K562 (cell line): ENCODE data around the gene PDGFA. TPM values are rescaled to one million over a fixed set of nuclear protein-coding genes. Genes with fewer than 3 reads are reported as not detected.
A peak's percentile ranks its signal among the peaks of the same experiment; 100 is the strongest.

ENCODE experiments used
- ADNP ChIP-seq: fragments of 200-800 bp; sonication (Bioruptor generic); IDR thresholded peaks from 2 replicates; pipeline ENCODE4 v1.6.1; 2016; ENCODE audit warnings: missing genetic modification characterization, missing compliant biosample characterization
- CEBPG ChIP-seq, 3 experiments: fragments of 200-800 bp in 1 of 3; sonication (Bioruptor generic) in 1 of 3; sonication (generic) in 1 of 3; formaldehyde crosslinking in 1 of 3; IDR thresholded peaks in 2 of 3; conservative IDR thresholded peaks in 1 of 3; 2 replicates each; pipeline versions ENCODE4 v1.6.1 to v1.8.0; 2016 to 2022; ENCODE audit warnings: missing compliant biosample characterization in 2 of 3, missing genetic modification characterization in 2 of 3, mild to moderate bottlenecking in 1 of 3, missing genetic modification reagents in 1 of 3
- COPS2 ChIP-seq: fragments of 450-650 bp; conservative IDR thresholded peaks from 2 replicates; pipeline ENCODE4 v1.6.1; 2016; ENCODE audit warnings: mild to moderate bottlenecking, moderate library complexity
- DIDO1 ChIP-seq: fragments of 450-650 bp; IDR thresholded peaks from 2 replicates; pipeline ENCODE4 v1.6.1; 2016; ENCODE audit warnings: low read depth, missing biosample characterization, missing genetic modification characterization
- ELF1 ChIP-seq: fragments of 200-800 bp; sonication (Bioruptor generic); IDR thresholded peaks from 2 replicates; pipeline ENCODE4 v1.6.1; 2016; ENCODE audit warnings: missing genetic modification characterization, missing compliant biosample characterization
- HDAC3 ChIP-seq: fragments of 450-650 bp; IDR thresholded peaks from 2 replicates; pipeline ENCODE4 v1.6.1; 2018; ENCODE audit warnings: borderline replicate concordance, mild to moderate bottlenecking, moderate library complexity; ENCODE audit not compliant: partially characterized antibody
- HNRNPK ChIP-seq: fragments of 200-400 bp; formaldehyde crosslinking; IDR thresholded peaks from one replicate; pipeline ENCODE4 v1.6.1; 2018; ENCODE audit warnings: mild to moderate bottlenecking, low read depth, low read length; ENCODE audit not compliant: poor library complexity, severe bottlenecking
- LCOR ChIP-seq: sonication (generic); formaldehyde crosslinking; IDR thresholded peaks from 2 replicates; pipeline ENCODE4 v1.8.0; 2022; ENCODE audit warnings: mild to moderate bottlenecking, missing genetic modification reagents
- PHB ChIP-seq: fragments of 250-450 bp; sonication (Bioruptor Pico); IDR thresholded peaks from 2 replicates; pipeline ENCODE4 v1.5.0; 2021
- RBFOX2 ChIP-seq: fragments of 200-400 bp; formaldehyde crosslinking; IDR thresholded peaks from 2 replicates; pipeline ENCODE4 v1.6.1; 2017; ENCODE audit warnings: low read depth, mild to moderate bottlenecking, low read length, moderate library complexity
- SIN3A ChIP-seq, 2 experiments: fragments of 150-350 bp in 1 of 2; IDR thresholded peaks; 2 replicates each; pipeline ENCODE4 v1.6.1; 2011 to 2016; ENCODE audit warnings: borderline replicate concordance in 2 of 2, low read depth in 2 of 2, low read length in 2 of 2, mild to moderate bottlenecking in 2 of 2, moderate library complexity in 2 of 2; ENCODE audit not compliant: control insufficient read depth in 1 of 2
- TAF15 ChIP-seq: fragments of 200-400 bp; formaldehyde crosslinking; IDR thresholded peaks from 2 replicates; pipeline ENCODE4 v1.6.1; 2017; ENCODE audit warnings: mild to moderate bottlenecking, low read depth, low read length, moderate library complexity
- VEZF1 ChIP-seq: fragments of 200-800 bp; sonication (Bioruptor generic); IDR thresholded peaks from 2 replicates; pipeline ENCODE4 v1.6.1; 2017; ENCODE audit warnings: missing genetic modification characterization, missing compliant biosample characterization
- ZNF384 ChIP-seq: IDR thresholded peaks from 2 replicates; pipeline ENCODE4 v1.6.1; 2012; ENCODE audit warnings: low read depth, low read length, improper control_type of control experiment
- ZNF431 ChIP-seq: sonication (generic); formaldehyde crosslinking; IDR thresholded peaks from 2 replicates; pipeline ENCODE4 v1.8.0; 2022; ENCODE audit warnings: mild to moderate bottlenecking, missing genetic modification reagents
- ZNF586 ChIP-seq: fragments of 450-650 bp; formaldehyde crosslinking; conservative IDR thresholded peaks from 2 replicates; pipeline ENCODE4 v1.4.0; 2020; ENCODE audit warnings: mild to moderate bottlenecking, moderate library complexity
- ZNF589 ChIP-seq: fragments of 200-800 bp; sonication (Bioruptor generic); IDR thresholded peaks from 2 replicates; pipeline ENCODE4 v1.6.1; 2016; ENCODE audit warnings: low read depth, missing genetic modification characterization, missing compliant biosample characterization
- ZNF717 ChIP-seq: fragments of 250-450 bp; sonication (Bioruptor Pico); IDR thresholded peaks from 2 replicates; pipeline ENCODE4 v1.5.0; 2021
- polyA plus RNA-seq, 8 experiments: library from polyadenylated mRNA; depleted of rRNA in 4 of 8; stranded (reverse) in 5 of 8; unstranded in 3 of 8; fragments of >200 nt; fragmentation: Nextera tagmentation in 2 of 8; fragmentation: Illumina TruSeq in 1 of 8; extraction: Ambion mirVana in 2 of 8; extraction: Trizol in 1 of 8; gene quantifications; 2 replicates each; pipeline versions ENCODE4 v1.2.1 to v1.2.3, GENCODE V29; 2011 to 2014; ENCODE audit warnings: inconsistent platforms in 1 of 8, missing spikeins in 1 of 8
- total RNA-seq, 7 experiments: library from RNA; depleted of rRNA in 6 of 7; stranded (reverse); fragments of >200 nt in 6 of 7; fragmentation: Illumina TruSeq in 2 of 7; extraction: Trizol in 2 of 7; gene quantifications; 2 replicates each; pipeline versions ENCODE4 v1.2.1 to v1.2.3, GENCODE V29; 2011 to 2021; ENCODE audit warnings: low replicate concordance in 1 of 7
- TF ChIP-seq, protein P1 (sequence below): fragments of 150-350 bp; IDR thresholded peaks from 2 replicates; pipeline ENCODE4 v1.6.1; 2014; ENCODE audit warnings: low read depth, mild to moderate bottlenecking, low read length, borderline replicate concordance
- TF ChIP-seq, protein P2 (sequence below): fragments of 450-650 bp; formaldehyde crosslinking; IDR thresholded peaks from 2 replicates; pipeline ENCODE4 v1.4.0; 2022; ENCODE audit warnings: missing genetic modification characterization

The PDGFA gene
- total and polyA plus RNA-seq, 9 of the 15 experiments (the other 6 are each of a cell fraction or from before 2014, with no cell fraction given), result 2.5 to 10.2 (median 4.6) TPM

GRCh38 chr7:520503-521161 is 986 bp upstream of the PDGFA start (continued):
- TF ChIP-seq ZNF586 (CRISPR knock-in tag) (no peak), ZNF717 (no peak), LCOR (CRISPR knock-in tag) (no peak), PHB (CRISPR knock-in tag) (no peak), SIN3A (IDR thresholded peaks at IDR 0.05; ENCODE audit: borderline replicate concordance in 2 of 2, control insufficient read depth in 1 of 2, low read depth in 2 of 2, low read length in 2 of 2) (no peak), DIDO1 (tag) (no peak), ADNP (tag) (no peak), ZNF589 (CRISPR knock-in tag) (0 out of 2 replicates have a peak, but pooled peaks have one; percentile 27), COPS2 (no peak), TAF15 (no peak), ZNF384 (no peak), ELF1 (tag) (no peak), CEBPG (CRISPR knock-in tag; IDR thresholded peaks at IDR 0.05) (no peak), CEBPG (tag; conservative IDR thresholded peaks at IDR 0.05 in 1 of 2, IDR thresholded peaks at IDR 0.05 in 1 of 2) (no peak), ZNF431 (no peak), VEZF1 (peak; percentile 37; the same call in 1 of the 2 replicates), RBFOX2 (no peak; the same call in 1 of the 2 replicates), HDAC3 (no peak), HNRNPK (no peak)
- TF ChIP-seq, protein P1, sequence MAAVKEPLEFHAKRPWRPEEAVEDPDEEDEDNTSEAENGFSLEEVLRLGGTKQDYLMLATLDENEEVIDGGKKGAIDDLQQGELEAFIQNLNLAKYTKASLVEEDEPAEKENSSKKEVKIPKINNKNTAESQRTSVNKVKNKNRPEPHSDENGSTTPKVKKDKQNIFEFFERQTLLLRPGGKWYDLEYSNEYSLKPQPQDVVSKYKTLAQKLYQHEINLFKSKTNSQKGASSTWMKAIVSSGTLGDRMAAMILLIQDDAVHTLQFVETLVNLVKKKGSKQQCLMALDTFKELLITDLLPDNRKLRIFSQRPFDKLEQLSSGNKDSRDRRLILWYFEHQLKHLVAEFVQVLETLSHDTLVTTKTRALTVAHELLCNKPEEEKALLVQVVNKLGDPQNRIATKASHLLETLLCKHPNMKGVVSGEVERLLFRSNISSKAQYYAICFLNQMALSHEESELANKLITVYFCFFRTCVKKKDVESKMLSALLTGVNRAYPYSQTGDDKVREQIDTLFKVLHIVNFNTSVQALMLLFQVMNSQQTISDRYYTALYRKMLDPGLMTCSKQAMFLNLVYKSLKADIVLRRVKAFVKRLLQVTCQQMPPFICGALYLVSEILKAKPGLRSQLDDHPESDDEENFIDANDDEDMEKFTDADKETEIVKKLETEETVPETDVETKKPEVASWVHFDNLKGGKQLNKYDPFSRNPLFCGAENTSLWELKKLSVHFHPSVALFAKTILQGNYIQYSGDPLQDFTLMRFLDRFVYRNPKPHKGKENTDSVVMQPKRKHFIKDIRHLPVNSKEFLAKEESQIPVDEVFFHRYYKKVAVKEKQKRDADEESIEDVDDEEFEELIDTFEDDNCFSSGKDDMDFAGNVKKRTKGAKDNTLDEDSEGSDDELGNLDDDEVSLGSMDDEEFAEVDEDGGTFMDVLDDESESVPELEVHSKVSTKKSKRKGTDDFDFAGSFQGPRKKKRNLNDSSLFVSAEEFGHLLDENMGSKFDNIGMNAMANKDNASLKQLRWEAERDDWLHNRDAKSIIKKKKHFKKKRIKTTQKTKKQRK, result no peak
- TF ChIP-seq, protein P2, sequence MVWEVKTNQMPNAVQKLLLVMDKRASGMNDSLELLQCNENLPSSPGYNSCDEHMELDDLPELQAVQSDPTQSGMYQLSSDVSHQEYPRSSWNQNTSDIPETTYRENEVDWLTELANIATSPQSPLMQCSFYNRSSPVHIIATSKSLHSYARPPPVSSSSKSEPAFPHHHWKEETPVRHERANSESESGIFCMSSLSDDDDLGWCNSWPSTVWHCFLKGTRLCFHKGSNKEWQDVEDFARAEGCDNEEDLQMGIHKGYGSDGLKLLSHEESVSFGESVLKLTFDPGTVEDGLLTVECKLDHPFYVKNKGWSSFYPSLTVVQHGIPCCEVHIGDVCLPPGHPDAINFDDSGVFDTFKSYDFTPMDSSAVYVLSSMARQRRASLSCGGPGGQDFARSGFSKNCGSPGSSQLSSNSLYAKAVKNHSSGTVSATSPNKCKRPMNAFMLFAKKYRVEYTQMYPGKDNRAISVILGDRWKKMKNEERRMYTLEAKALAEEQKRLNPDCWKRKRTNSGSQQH, result no peak
